A549 treated with RU486 at 1 μM for 4 hours (cell line): ENCODE results near the gene TOMM20. TPM values are rescaled to one million over a fixed set of nuclear protein-coding genes. Genes with fewer than 3 reads are reported as not detected.

Source experiments
- total RNA-seq: library from RNA; stranded (reverse); fragments of 200-300 nt; extraction: Qiagen RNA extraction; gene quantifications from 5 replicates; pipeline ENCODE4 v1.2.3, GENCODE V29; 2022; ENCODE audit warnings: low read depth

TOMM20 gene
- total RNA-seq, result 113 to 135 TPM (median 123 TPM) in 5 replicates

GRCh38 chr1:235128456-235129328 lies at the start of gene TOMM20:
TOMM20 (minus strand) TSS chr1:235128837; CDS start chr1:235128715, 122 bp downstream.

GRCh38 chr1:235160957-235161684 lies 32.5 kb upstream of the TOMM20 start, which contains the start of gene RBM34:
RBM34 (minus strand) TSS chr1:235161250; CDS start chr1:235161226, 24 bp downstream.

Other genes starting within 250 kb of the TOMM20 start
- gene RBM34, start 32.4 kb upstream of the TOMM20 start, total RNA-seq, result 42.6 to 74.9 TPM (median 72.5 TPM) in 5 replicates
- 11.1 to 21.4 TPM (median 17.1 TPM) in 5 replicates for gene ARID4B, start 199.3 kb upstream of the TOMM20 start, total RNA-seq
- gene GGPS1, start 199.7 kb upstream of the TOMM20 start, total RNA-seq, result 12.5 to 24.4 TPM (median 18.8 TPM) in 5 replicates
- 38.5 to 52.3 TPM (median 41.9 TPM) in 5 replicates for gene TBCE, start 238.6 kb upstream of the TOMM20 start, total RNA-seq